ENCODE measurements around the gene FAM219A.
A peak's percentile ranks its signal among the peaks of the same experiment; 100 is the strongest.
"Not testable (repeated sequence)": the region's sequence is repeated elsewhere in the genome, so short reads cannot be mapped to it uniquely, and the experiment has no call there.

Gene FAM219A

GRCh38 chr9:34443976-34444375 is 14.4 kb downstream of the FAM219A start:
- DNase-seq (ENCODE audit: low read depth in 2 of 2) = no peak

GRCh38 chr9:34443533-34443932 is 14.8 kb downstream of the FAM219A start:
- DNase-seq (ENCODE audit: low read depth in 2 of 2) = no peak

DNA sequence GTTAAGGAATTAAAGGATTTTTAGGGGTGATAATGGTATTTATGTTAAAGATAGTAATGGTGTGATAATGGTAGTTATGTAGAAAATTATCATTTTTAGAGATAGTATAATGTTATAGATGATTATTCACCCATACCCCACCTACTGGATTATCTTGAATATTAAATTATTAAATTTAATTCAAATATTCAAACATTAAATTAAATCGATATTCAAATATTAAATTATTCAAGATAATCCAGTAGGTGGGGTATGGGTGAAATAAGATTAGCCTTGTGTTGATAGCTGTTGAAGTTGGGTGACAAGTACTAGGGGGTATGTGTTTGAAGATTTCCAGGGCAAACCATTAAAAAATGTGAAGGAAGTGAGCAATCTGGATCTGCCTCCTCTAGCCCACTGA is 15.6 kb downstream of the FAM219A start:
- no peak for DNase-seq (ENCODE audit: low read depth in 2 of 2)

GRCh38 chr9:34440017-34440416 is 18.4 kb downstream of the FAM219A start:
- DNase-seq (ENCODE audit: low read depth in 2 of 2) = no peak

DNA sequence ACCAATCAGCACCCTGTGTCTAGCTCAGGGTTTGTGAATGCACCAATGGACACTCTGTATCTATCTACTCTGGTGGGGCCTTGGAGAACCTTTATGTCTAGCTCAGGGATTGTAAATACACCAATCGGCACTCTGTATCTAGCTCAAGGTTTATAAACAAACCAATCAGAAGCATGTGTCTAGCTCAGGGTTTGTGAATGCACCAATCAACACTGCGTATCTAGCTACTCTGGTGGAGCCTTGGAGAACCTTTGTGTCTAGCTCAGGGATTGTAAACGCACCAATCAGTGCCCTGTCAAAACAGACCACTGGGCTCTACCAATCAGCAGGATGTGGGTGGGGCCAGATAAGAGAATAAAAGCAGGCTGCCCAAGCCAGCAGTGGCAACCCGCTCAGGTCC is 19.9 kb downstream of the FAM219A start:
- not testable (repeated sequence) for DNase-seq (ENCODE audit: low read depth in 2 of 2)

GRCh38 chr9:34437926-34438307 is 20.5 kb downstream of the FAM219A start:
- not testable (repeated sequence) for DNase-seq (ENCODE audit: low read depth in 2 of 2)

GRCh38 chr9:34437006-34437925 is 21.1 kb downstream of the FAM219A start:
- peak; percentile 33 to 36 for DNase-seq (ENCODE audit: low read depth in 2 of 2)

GRCh38 chr9:34431667-34432066 is 26.7 kb downstream of the FAM219A start:
- DNase-seq (ENCODE audit: low read depth in 2 of 2) = no peak

DNA sequence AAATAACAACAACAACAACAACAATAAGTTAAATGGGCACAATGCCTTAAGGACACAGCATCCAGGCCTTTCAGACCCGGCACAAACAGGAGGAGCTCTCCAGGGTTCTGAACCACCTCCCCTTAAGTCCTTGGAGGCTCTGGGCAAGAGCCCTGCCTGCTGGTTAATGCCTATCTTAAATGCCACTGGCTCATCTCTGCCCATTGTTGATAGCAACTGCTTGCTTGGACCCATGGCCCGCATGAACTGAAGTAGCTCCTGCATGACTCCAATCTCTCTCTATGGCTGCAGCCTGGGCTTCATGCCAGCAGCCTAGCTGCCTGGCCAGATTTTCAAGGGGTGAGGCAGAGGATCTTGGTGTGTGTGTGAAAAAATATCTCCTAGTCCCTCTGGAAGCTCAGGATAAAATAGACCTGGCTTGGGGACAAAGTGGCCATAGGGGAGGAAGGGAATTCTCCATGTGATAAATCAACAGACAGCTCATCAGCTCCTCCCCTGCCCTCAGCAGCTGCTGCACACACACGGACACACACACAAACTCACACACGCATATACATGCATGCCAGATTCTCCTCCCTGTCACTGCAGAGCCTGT is 27.4 kb downstream of the FAM219A start:
- no peak for DNase-seq (ENCODE audit: low read depth in 2 of 2)

- no peak for DNase-seq (ENCODE audit: low read depth in 2 of 2)
These were observed 29.9 kb downstream of the FAM219A start for GRCh38 chr9:34428325-34428958.

DNA sequence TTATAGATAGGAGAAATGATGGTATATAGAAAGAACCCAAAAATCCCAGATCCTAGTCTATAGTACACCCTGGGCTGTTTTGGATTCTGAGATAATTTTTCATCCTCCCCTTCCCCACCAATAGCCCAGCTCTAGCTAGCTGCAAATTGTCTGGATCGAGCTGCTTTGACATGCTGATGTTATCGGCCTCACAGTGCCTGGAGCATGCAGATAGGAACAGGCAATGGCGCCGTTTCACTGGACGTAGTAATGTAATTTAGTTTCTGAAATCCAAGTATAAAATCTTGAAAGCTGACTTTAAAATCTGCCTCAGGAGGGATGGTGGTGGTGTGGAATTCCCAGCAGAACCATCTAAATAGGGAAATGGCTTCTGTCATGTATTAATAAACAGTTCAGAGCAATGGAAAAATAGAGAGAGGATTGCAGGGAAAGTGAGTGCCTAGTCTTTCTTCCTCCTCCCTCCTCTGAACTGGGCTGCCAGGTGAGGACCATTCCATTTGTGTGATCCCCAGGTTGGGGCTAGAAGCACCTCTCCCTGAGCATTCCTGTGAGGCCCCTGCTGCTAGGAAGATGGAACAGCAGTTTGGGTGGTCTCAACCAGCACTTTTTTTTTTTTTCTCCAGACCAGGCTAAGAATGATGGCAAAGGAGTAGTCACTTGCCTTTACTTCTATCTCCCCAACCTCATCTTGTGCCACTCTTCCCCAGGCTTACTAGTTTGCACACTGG is 31.9 kb downstream of the FAM219A start:
- DNase-seq (ENCODE audit: low read depth in 2 of 2) = no peak

GRCh38 chr9:34419716-34420504 is 38.5 kb downstream of the FAM219A start:
- DNase-seq (ENCODE audit: low read depth in 2 of 2) = no peak

GRCh38 chr9:34417734-34418133 is 40.6 kb downstream of the FAM219A start:
- no peak for DNase-seq (ENCODE audit: low read depth in 2 of 2)

- no peak for DNase-seq (ENCODE audit: low read depth in 2 of 2)
These were observed 45.0 kb downstream of the FAM219A start for GRCh38 chr9:34413231-34413852.

GRCh38 chr9:34412336-34412735 is 46.0 kb downstream of the FAM219A start:
- DNase-seq (ENCODE audit: low read depth in 2 of 2) = no peak

- DNase-seq (ENCODE audit: low read depth in 2 of 2) = no peak
These were observed 49.2 kb downstream of the FAM219A start for GRCh38 chr9:34409154-34409553.

DNA sequence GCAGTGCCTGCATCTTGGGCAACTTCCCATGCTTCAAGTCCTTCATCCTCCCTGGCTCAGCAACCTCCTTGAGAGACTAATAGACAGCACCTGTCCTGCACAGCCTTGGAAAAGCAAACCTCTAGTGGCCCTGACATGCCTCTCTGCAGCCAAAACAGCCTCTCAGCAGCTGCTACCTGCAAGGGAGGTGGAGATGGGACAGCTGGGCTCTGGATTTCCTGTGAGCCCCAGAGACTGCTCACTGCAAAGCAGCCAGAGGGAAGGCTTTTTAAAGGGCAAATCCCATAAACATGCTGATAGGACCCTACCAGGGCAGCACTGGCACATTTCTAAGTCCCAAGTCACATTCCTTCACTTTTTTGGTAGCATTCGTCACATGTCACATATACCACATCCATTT is 50.2 kb downstream of the FAM219A start:
- DNase-seq (ENCODE audit: low read depth in 2 of 2) = no peak

DNA sequence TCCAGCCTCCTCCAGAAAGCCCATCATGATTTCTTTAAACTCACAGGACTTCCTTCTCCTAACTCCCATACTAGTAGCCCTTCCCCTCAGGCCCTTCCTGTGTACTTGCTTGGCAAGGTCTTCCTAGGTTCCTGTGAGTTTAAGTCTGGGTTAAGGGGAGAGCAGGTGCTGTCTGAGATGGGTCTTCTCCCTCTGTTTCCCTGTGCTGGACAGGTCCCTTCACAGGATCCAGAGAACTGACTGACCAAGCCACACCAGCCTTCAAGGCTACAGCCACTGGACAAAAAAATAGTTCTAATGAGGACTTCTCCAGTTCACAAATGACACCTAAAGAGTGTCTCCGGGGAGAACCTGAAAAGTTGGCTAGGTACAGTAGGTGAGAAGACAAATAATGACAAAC is 52.2 kb downstream of the FAM219A start:
- no peak for DNase-seq (ENCODE audit: low read depth in 2 of 2)

- DNase-seq (ENCODE audit: low read depth in 2 of 2) = no peak
These were observed 52.7 kb downstream of the FAM219A start for GRCh38 chr9:34405719-34406118.

DNA sequence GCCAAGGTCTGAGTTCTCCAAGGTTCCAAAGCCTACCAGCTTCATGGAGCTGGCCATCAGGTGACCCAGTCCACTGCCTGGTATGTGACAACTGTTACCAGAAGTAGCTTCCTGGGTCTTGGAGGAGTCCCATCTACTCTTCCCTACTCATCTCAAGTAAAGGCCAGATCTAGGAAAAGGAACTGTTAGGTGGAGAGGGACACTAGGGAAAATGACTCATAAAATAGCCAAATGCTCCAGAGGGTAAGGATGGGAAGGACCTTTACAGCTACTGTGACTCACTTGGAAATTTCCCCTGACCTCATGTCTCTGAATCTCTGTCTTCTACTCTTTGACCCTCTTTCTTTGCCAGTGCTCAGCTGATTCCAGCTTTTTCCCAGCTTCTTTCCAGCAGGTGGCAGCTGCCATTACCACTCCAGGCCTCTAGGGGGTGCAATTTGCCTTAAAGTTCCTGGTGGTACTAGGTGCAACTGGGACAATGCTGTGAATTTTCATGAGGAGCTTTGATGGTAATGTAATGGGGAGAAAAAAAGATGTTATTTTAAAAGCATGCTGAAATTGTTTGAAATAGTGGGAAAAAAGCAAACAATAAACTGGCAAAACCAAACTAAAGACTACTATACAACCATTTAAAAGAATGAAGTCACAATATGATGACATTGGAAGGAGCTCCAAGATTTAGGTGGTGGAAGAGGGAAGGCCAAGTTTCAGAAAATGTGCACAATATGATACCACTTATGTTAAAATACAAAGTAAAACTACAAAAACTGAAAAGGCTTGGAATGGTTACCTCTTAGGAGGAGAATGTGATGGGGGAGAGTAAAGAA is 54.6 kb downstream of the FAM219A start:
- peak in 1 of 2 donors; percentile 28 for DNase-seq (ENCODE audit: low read depth in 2 of 2)
